Measurements from ENCODE around the gene MT1G.

Gene MT1G

GRCh38 chr16:56682703-56683397, 15.0 kb upstream of the MT1G start:
- Histone ChIP-seq H3K4me1 (ENCODE audit: insufficient read depth, poor library complexity, severe bottlenecking) (peaks cover 12% of the 10 kb centered on the region), H3K9me3 (ENCODE audit: severe bottlenecking) (no peaks in the 10 kb centered on the region), H3K36me3 (ENCODE audit: low read depth) (peaks cover 36% of the 10 kb centered on the region), H3K27ac (ENCODE audit: poor library complexity, severe bottlenecking) (peak overlapping the region; percentile 75), H3K4me3 (ENCODE audit: severe bottlenecking) (peak overlapping the region; percentile 45), H3K27me3 (ENCODE audit: insufficient read depth, poor library complexity, severe bottlenecking) (no peaks in the 10 kb centered on the region)
- DNase-seq (ENCODE audit: low spot score) (no peak), ATAC-seq (ENCODE audit: low read depth) (no peak)
- TF ChIP-seq CTCF (IDR thresholded peaks at IDR 0.05; ENCODE audit: poor library complexity, severe bottlenecking), result no peak

GRCh38 chr16:56681939-56682702, 14.3 kb upstream of the MT1G start, which contains the start of gene MT1X:
Gene MT1X (plus strand): TSS chr16:56682470. CDS start chr16:56682541, 71 bp downstream.
- ATAC-seq (ENCODE audit: low read depth) (peak; percentile 90), DNase-seq (ENCODE audit: low spot score) (peak; percentile 92)
- no peaks in the 10 kb centered on the region for H3K27me3 ChIP-seq (ENCODE audit: insufficient read depth, poor library complexity, severe bottlenecking)
- peaks cover 12% of the 10 kb centered on the region for H3K4me1 ChIP-seq (ENCODE audit: insufficient read depth, poor library complexity, severe bottlenecking)
- TF ChIP-seq CTCF (IDR thresholded peaks at IDR 0.05; ENCODE audit: poor library complexity, severe bottlenecking), result no peak
- no peaks in the 10 kb centered on the region for H3K9me3 ChIP-seq (ENCODE audit: severe bottlenecking)
- peak within 1 kb of the TSS; percentile 45 for H3K4me3 ChIP-seq (ENCODE audit: severe bottlenecking)
- peak within 1 kb of the TSS; percentile 75 for H3K27ac ChIP-seq (ENCODE audit: poor library complexity, severe bottlenecking)
- H3K36me3 ChIP-seq (ENCODE audit: low read depth), result peaks cover 36% of the 10 kb centered on the region

GRCh38 chr16:56679818-56680217, 12.0 kb upstream of the MT1G start:
- Histone ChIP-seq H3K9me3 (ENCODE audit: severe bottlenecking) (no peaks in the 10 kb centered on the region), H3K27me3 (ENCODE audit: insufficient read depth, poor library complexity, severe bottlenecking) (no peaks in the 10 kb centered on the region), H3K27ac (ENCODE audit: poor library complexity, severe bottlenecking) (no peak overlapping the region), H3K36me3 (ENCODE audit: low read depth) (peaks cover 23% of the 10 kb centered on the region), H3K4me1 (ENCODE audit: insufficient read depth, poor library complexity, severe bottlenecking) (peaks cover 8% of the 10 kb centered on the region), H3K4me3 (ENCODE audit: severe bottlenecking) (no peak overlapping the region)
- no peak for DNase-seq (ENCODE audit: low spot score)
- ATAC-seq (ENCODE audit: low read depth), result no peak
- no peak for TF ChIP-seq CTCF (IDR thresholded peaks at IDR 0.05; ENCODE audit: poor library complexity, severe bottlenecking)

- Histone ChIP-seq H3K27me3 (ENCODE audit: insufficient read depth, poor library complexity, severe bottlenecking) (no peaks in the 10 kb centered on the region), H3K27ac (ENCODE audit: poor library complexity, severe bottlenecking) (no peak overlapping the region), H3K4me1 (ENCODE audit: insufficient read depth, poor library complexity, severe bottlenecking) (peaks cover 2% of the 10 kb centered on the region), H3K36me3 (ENCODE audit: low read depth) (peaks cover 17% of the 10 kb centered on the region), H3K9me3 (ENCODE audit: severe bottlenecking) (no peaks in the 10 kb centered on the region), H3K4me3 (ENCODE audit: severe bottlenecking) (no peak overlapping the region)
- ATAC-seq (ENCODE audit: low read depth) (no peak), DNase-seq (ENCODE audit: low spot score) (no peak)
- TF ChIP-seq CTCF (IDR thresholded peaks at IDR 0.05; ENCODE audit: poor library complexity, severe bottlenecking), result no peak
These were observed 11.3 kb upstream of the MT1G start for GRCh38 chr16:56679078-56679730.
